Muscle of back (tissue), 10 donors: Measurements from ENCODE around the gene NAP1L4. TPM values are rescaled to one million over a fixed set of nuclear protein-coding genes. Genes with fewer than 3 reads are reported as not detected.

ENCODE experiments used
- polyA plus RNA-seq, 10 donors: library from polyadenylated mRNA; unstranded; fragments of 120-200 nt; gene quantifications; one replicate each; pipeline ENCODE4 v1.2.1, GENCODE V29; 2013; ENCODE audit not compliant: insufficient read length in 10 of 10

The NAP1L4 gene
- polyA plus RNA-seq, 10 donors = 95.8 to 147 (median 120) TPM

Other genes starting within 250 kb of the NAP1L4 start
- gene CDKN1C, start 106.6 kb downstream of the NAP1L4 start, polyA plus RNA-seq = 100 to 1,000 TPM; 135 to 206 (median 171) TPM
- gene PHLDA2, start 62.9 kb downstream of the NAP1L4 start, polyA plus RNA-seq = 1 to 10 TPM in 1 of 10 donors, under 1 TPM in 8, not detected in 1; 0.30 to 1.3 (median 0.63) TPM
- gene CARS1, start 65.1 kb upstream of the NAP1L4 start, polyA plus RNA-seq = 10 to 100 TPM; 20.0 to 25.9 (median 21.3) TPM
- gene OSBPL5, start 173.0 kb upstream of the NAP1L4 start, polyA plus RNA-seq = 10 to 100 TPM; 11.4 to 21.7 (median 14.6) TPM
- gene MRGPRG, start 226.5 kb upstream of the NAP1L4 start, polyA plus RNA-seq = not detected
- not detected for gene MRGPRE, start 240.1 kb upstream of the NAP1L4 start, polyA plus RNA-seq